Gastrocnemius medialis (tissue), 4 donors: ENCODE data around the gene NKD1.

ENCODE experiments used
- CTCF ChIP-seq, 5 experiments: fragments of 450-650 bp in 3 of 5; fragments of 200-600 bp in 2 of 5; sonication (generic) in 2 of 5; IDR thresholded peaks in 4 of 5; conservative IDR thresholded peaks in 1 of 5; 1 replicate in 4 of 5; 2 replicates in 1 of 5; pipeline ENCODE4 v1.5.1; 2016 to 2019; ENCODE audit warnings: antibody characterized with exemption in 5 of 5, mild to moderate bottlenecking in 3 of 5, moderate library complexity in 3 of 5
- POLR2A ChIP-seq, 2 donors: fragments of 450-650 bp; IDR thresholded peaks; one replicate each; pipeline ENCODE4 v1.6.1; 2017; ENCODE audit warnings: antibody characterized with exemption in 2 of 2, mild to moderate bottlenecking in 2 of 2, moderate library complexity in 2 of 2

DNA sequence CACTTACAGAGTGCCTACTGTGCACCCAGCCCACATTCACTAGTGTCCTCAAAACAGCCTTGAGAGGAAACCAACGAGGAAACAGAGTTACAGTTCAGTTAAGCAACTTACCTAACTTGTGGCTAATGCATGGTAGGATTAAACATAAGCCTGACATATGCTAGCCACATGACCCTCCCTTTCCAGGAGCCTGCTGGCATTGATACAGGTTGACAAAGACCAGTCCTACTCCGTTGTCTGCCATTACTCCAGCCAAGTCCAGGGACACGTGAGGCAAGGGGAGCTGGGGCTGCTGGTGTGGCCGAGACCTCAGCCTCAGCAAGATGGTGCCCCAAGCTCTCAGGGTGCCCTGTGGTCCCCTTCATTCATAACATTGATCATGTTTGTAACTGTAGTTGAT is 95.0 kb downstream of the NKD1 start:
- TF ChIP-seq POLR2A (IDR thresholded peaks at IDR 0.05) (no peak), CTCF (IDR thresholded peaks at IDR 0.05 in 4 of 5, conservative IDR thresholded peaks at IDR 0.05 in 1 of 5) (no peak)
